ENCODE measurements around the gene BPGM.
A peak's percentile ranks its signal among the peaks of the same experiment; 100 is the strongest.

Gene BPGM

DNA sequence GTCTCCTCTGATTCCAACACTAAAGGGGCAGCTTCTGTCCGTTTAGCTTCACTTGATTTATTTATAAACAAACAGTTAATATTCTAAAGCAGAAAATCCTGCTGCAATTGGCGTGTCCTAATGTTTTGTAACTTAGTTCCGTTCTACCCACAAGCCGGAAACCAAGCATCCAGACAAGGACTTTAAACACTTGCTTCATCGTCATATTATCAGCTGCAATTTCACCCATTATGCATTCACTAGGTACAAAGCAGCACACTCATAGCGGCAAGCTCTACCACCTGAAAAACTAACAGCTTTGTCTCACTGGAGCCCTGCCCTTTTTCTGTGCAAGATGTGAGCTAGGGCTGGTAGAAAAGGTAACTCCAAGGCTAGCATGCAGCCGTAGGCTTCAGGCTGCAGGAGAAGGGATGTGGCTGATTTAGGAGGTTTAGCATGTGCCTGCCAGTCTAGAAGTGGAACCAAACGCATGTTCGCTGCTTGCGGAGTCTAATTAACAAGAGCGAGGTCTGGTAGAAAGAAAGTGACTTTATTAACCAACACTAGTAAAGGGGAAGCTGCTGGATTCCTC, 43.7 kb upstream of the BPGM start:
- no peak overlapping the region for H3K9ac ChIP-seq (ENCODE audit: low read depth, low read length, poor library complexity, severe bottlenecking)
- H3K27me3 ChIP-seq (ENCODE audit: insufficient read depth, low read length, poor library complexity, severe bottlenecking): no peaks in the 10 kb centered on the region
- no peaks in the 10 kb centered on the region for H3K9me2 ChIP-seq (replicated peaks; ENCODE audit: low read depth, low read length)
- no peaks in the 10 kb centered on the region for H3K36me3 ChIP-seq (ENCODE audit: insufficient read depth, low read length)
- H2AFZ ChIP-seq (ENCODE audit: low read length): no peak overlapping the region
- H3F3A ChIP-seq (ENCODE audit: low read depth): no peaks in the 10 kb centered on the region
- no peak for TF ChIP-seq EZH2phosphoT487 (IDR thresholded peaks at IDR 0.05; ENCODE audit: borderline replicate concordance)
- TF ChIP-seq, protein P1, sequence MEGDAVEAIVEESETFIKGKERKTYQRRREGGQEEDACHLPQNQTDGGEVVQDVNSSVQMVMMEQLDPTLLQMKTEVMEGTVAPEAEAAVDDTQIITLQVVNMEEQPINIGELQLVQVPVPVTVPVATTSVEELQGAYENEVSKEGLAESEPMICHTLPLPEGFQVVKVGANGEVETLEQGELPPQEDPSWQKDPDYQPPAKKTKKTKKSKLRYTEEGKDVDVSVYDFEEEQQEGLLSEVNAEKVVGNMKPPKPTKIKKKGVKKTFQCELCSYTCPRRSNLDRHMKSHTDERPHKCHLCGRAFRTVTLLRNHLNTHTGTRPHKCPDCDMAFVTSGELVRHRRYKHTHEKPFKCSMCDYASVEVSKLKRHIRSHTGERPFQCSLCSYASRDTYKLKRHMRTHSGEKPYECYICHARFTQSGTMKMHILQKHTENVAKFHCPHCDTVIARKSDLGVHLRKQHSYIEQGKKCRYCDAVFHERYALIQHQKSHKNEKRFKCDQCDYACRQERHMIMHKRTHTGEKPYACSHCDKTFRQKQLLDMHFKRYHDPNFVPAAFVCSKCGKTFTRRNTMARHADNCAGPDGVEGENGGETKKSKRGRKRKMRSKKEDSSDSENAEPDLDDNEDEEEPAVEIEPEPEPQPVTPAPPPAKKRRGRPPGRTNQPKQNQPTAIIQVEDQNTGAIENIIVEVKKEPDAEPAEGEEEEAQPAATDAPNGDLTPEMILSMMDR (conservative IDR thresholded peaks at IDR 0.05; ENCODE audit: low read length): no peak
- H4K20me1 ChIP-seq (ENCODE audit: insufficient read depth, low read length, poor library complexity, severe bottlenecking): no peaks in the 10 kb centered on the region
- H3K79me2 ChIP-seq (ENCODE audit: insufficient read depth, low read length): no peaks in the 10 kb centered on the region
- no peak overlapping the region for H3K4me2 ChIP-seq (ENCODE audit: low read depth, low read length, poor library complexity, severe bottlenecking)
- H3K4me3 ChIP-seq (ENCODE audit: low read length, poor library complexity, severe bottlenecking): no peak overlapping the region
- H3K9me3 ChIP-seq (ENCODE audit: insufficient read depth, low read depth, low read length): no peaks in the 10 kb centered on the region
- H3K4me1 ChIP-seq (ENCODE audit: insufficient read depth, low read length, poor library complexity, severe bottlenecking): no peaks in the 10 kb centered on the region

GRCh38 chr7:134605978-134606923, 40.4 kb upstream of the BPGM start:
- peak overlapping the region; percentile 80 for H2AFZ ChIP-seq (ENCODE audit: low read length)
- no peaks in the 10 kb centered on the region for H3F3A ChIP-seq (ENCODE audit: low read depth)
- no peaks in the 10 kb centered on the region for H4K20me1 ChIP-seq (ENCODE audit: insufficient read depth, low read length, poor library complexity, severe bottlenecking)
- H3K9ac ChIP-seq (ENCODE audit: low read depth, low read length, poor library complexity, severe bottlenecking): peak overlapping the region; percentile 2
- no peaks in the 10 kb centered on the region for H3K4me1 ChIP-seq (ENCODE audit: insufficient read depth, low read length, poor library complexity, severe bottlenecking)
- TF ChIP-seq, protein P1 (conservative IDR thresholded peaks at IDR 0.05; ENCODE audit: low read length): peak; percentile 95
- TF ChIP-seq EZH2phosphoT487 (IDR thresholded peaks at IDR 0.05; ENCODE audit: borderline replicate concordance): no peak
- no peaks in the 10 kb centered on the region for H3K27me3 ChIP-seq (ENCODE audit: insufficient read depth, low read length, poor library complexity, severe bottlenecking)
- no peaks in the 10 kb centered on the region for H3K9me2 ChIP-seq (replicated peaks; ENCODE audit: low read depth, low read length)
- no peaks in the 10 kb centered on the region for H3K9me3 ChIP-seq (ENCODE audit: insufficient read depth, low read depth, low read length)
- H3K36me3 ChIP-seq (ENCODE audit: insufficient read depth, low read length): no peaks in the 10 kb centered on the region
- peak overlapping the region; percentile 60 for H3K4me2 ChIP-seq (ENCODE audit: low read depth, low read length, poor library complexity, severe bottlenecking)
- no peaks in the 10 kb centered on the region for H3K79me2 ChIP-seq (ENCODE audit: insufficient read depth, low read length)
- H3K4me3 ChIP-seq (ENCODE audit: low read length, poor library complexity, severe bottlenecking): peak overlapping the region; percentile 64

GRCh38 chr7:134611611-134612151, 35.0 kb upstream of the BPGM start:
- TF ChIP-seq EZH2phosphoT487 (IDR thresholded peaks at IDR 0.05; ENCODE audit: borderline replicate concordance): no peak
- TF ChIP-seq, protein P1 (conservative IDR thresholded peaks at IDR 0.05; ENCODE audit: low read length): no peak
- no peaks in the 10 kb centered on the region for H4K20me1 ChIP-seq (ENCODE audit: insufficient read depth, low read length, poor library complexity, severe bottlenecking)
- no peaks in the 10 kb centered on the region for H3K9me2 ChIP-seq (replicated peaks; ENCODE audit: low read depth, low read length)
- no peak overlapping the region for H2AFZ ChIP-seq (ENCODE audit: low read length)
- H3K9ac ChIP-seq (ENCODE audit: low read depth, low read length, poor library complexity, severe bottlenecking): no peak overlapping the region
- no peaks in the 10 kb centered on the region for H3K9me3 ChIP-seq (ENCODE audit: insufficient read depth, low read depth, low read length)
- H3F3A ChIP-seq (ENCODE audit: low read depth): no peaks in the 10 kb centered on the region
- no peaks in the 10 kb centered on the region for H3K36me3 ChIP-seq (ENCODE audit: insufficient read depth, low read length)
- H3K27me3 ChIP-seq (ENCODE audit: insufficient read depth, low read length, poor library complexity, severe bottlenecking): no peaks in the 10 kb centered on the region
- H3K79me2 ChIP-seq (ENCODE audit: insufficient read depth, low read length): no peaks in the 10 kb centered on the region
- no peak overlapping the region for H3K4me3 ChIP-seq (ENCODE audit: low read length, poor library complexity, severe bottlenecking)
- no peak overlapping the region for H3K4me2 ChIP-seq (ENCODE audit: low read depth, low read length, poor library complexity, severe bottlenecking)
- H3K4me1 ChIP-seq (ENCODE audit: insufficient read depth, low read length, poor library complexity, severe bottlenecking): no peaks in the 10 kb centered on the region

Data from Loucy (cell line).